A549 (cell line): ENCODE measurements around the gene LRRC8C.

Source experiments
- EP300 ChIP-seq, 2 experiments: fragments of >200 bp; sonication (Bioruptor Twin); formaldehyde crosslinking; IDR thresholded peaks; 2 replicates in 1 of 2; 3 replicates in 1 of 2; pipeline ENCODE4 v1.6.1; 2016 to 2017
- GATA3 ChIP-seq: IDR thresholded peaks from 2 replicates; pipeline ENCODE4 v1.6.1; 2012; ENCODE audit warnings: borderline replicate concordance
- TF ChIP-seq, protein P1 (sequence below): fragments of >200 bp; sonication (Bioruptor Twin); formaldehyde crosslinking; IDR thresholded peaks from 3 replicates; pipeline ENCODE4 v1.5.1; 2016

DNA sequence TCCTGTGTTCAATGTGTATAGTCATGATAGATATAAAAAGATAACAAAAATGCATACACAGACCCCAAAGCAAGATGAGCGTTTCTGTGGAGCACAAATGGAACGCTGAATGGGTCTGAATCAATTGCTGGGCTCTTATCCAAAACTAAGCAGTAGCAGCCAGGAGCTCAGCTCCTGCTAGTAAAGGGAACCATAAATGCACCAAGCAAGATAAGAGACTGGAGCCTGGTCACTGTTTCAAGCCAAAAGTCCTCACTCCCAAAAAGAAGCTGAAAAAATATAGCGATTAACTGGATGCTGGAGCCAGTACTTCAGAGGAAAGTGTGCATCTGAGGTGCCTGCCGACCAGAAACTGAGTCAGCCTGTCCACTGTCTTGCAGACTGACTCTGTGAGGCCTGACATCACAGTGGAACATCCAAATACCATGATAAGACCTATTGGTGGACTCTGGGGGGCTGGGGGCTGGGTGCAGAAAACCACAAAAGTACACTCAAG is 68.9 kb downstream of the LRRC8C start:
- TF ChIP-seq, protein P1, sequence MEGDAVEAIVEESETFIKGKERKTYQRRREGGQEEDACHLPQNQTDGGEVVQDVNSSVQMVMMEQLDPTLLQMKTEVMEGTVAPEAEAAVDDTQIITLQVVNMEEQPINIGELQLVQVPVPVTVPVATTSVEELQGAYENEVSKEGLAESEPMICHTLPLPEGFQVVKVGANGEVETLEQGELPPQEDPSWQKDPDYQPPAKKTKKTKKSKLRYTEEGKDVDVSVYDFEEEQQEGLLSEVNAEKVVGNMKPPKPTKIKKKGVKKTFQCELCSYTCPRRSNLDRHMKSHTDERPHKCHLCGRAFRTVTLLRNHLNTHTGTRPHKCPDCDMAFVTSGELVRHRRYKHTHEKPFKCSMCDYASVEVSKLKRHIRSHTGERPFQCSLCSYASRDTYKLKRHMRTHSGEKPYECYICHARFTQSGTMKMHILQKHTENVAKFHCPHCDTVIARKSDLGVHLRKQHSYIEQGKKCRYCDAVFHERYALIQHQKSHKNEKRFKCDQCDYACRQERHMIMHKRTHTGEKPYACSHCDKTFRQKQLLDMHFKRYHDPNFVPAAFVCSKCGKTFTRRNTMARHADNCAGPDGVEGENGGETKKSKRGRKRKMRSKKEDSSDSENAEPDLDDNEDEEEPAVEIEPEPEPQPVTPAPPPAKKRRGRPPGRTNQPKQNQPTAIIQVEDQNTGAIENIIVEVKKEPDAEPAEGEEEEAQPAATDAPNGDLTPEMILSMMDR: no peak
- no peak for TF ChIP-seq GATA3
- TF ChIP-seq EP300 (IDR thresholded peaks at IDR 0.05): no peak
